IMR-90 (cell line): ENCODE data around the gene PLA2G1B. TPM values are rescaled to one million over a fixed set of nuclear protein-coding genes. Genes with fewer than 3 reads are reported as not detected.

Experiments used
- ATAC-seq: fragments of 200-7000 bp; cut with Tn5 transposase; 2 replicates; pipeline ENCODE4 v1.9.1; 2020; ENCODE audit warnings: low read depth, mild to moderate bottlenecking, moderate library complexity
- BruUV-seq: library from RNA; stranded (reverse); fragments of 400-500 nt; replicated peaks from 2 replicates; lab custom pipeline; 2021; lab: Mats Ljungman, UMichigan
- CTCF ChIA-PET: fragments of 300-600 bp; formaldehyde crosslinking; extraction: SDS; loops from one replicate; lab custom pipeline; 2021; ENCODE audit warnings: antibody characterized with exemption; lab: Yijun Ruan, JAX
- POLR2A ChIA-PET: fragments of 300-600 bp; sonication (Branson Sonifier 250); formaldehyde crosslinking; loops from one replicate; lab custom pipeline; 2022; ENCODE audit warnings: antibody characterized with exemption; ENCODE audit not compliant: unreplicated experiment; lab: Charles Lee
- DNase-seq: peaks from one replicate; pipeline ENCODE4 v3.0.0; 2013
- H2AFZ ChIP-seq: replicated peaks from 2 replicates; pipeline ENCODE3; 2013; ENCODE audit warnings: low read length, mild to moderate bottlenecking; ENCODE audit not compliant: poor library complexity
- H2AK5ac ChIP-seq: 2 replicates; pipeline ENCODE4 v1.6.1; 2013; ENCODE audit warnings: low read depth, low read length, inconsistent platforms
- H2AK9ac ChIP-seq: replicated peaks from 2 replicates; pipeline ENCODE3; 2013; ENCODE audit warnings: mild to moderate bottlenecking, low read depth, low read length, moderate library complexity; ENCODE audit not compliant: poor library complexity
- H2BK120ac ChIP-seq: 2 replicates; pipeline ENCODE4 v1.6.1; 2013; ENCODE audit warnings: low read depth, low read length, inconsistent platforms
- H2BK15ac ChIP-seq: 3 replicates; pipeline ENCODE4 v1.6.1; 2013; ENCODE audit warnings: low read depth, low read length, inconsistent platforms
- H2BK20ac ChIP-seq: 2 replicates; pipeline ENCODE4 v1.6.1; 2013; ENCODE audit warnings: low read depth, mild to moderate bottlenecking, inconsistent platforms, low read length, moderate library complexity
- H2BK5ac ChIP-seq: 2 replicates; pipeline ENCODE4 v1.6.1; 2013; ENCODE audit warnings: mild to moderate bottlenecking, low read depth, low read length, inconsistent platforms; ENCODE audit not compliant: poor library complexity, severe bottlenecking
- H3K14ac ChIP-seq: replicated peaks from 2 replicates; pipeline ENCODE4 v1.6.1; 2013; ENCODE audit warnings: low read depth, low read length, inconsistent platforms
- H3K18ac ChIP-seq: 2 replicates; pipeline ENCODE4 v1.6.1; 2013; ENCODE audit warnings: low read depth, low read length, control low read depth
- H3K23ac ChIP-seq: 2 replicates; pipeline ENCODE4 v1.6.1; 2013; ENCODE audit warnings: low read depth, low read length, inconsistent platforms
- H3K27ac ChIP-seq: 2 replicates; pipeline ENCODE4 v1.5.1; 2013; ENCODE audit warnings: mild to moderate bottlenecking, control low read depth, low read length; ENCODE audit not compliant: insufficient read depth
- H3K27me3 ChIP-seq: 2 replicates; pipeline ENCODE4 v1.6.1; 2013; ENCODE audit warnings: low read length; ENCODE audit not compliant: control insufficient read depth, insufficient read depth
- H3K36me3 ChIP-seq: 2 replicates; pipeline ENCODE4 v1.6.1; 2013; ENCODE audit warnings: low read length, mixed read lengths; ENCODE audit not compliant: control insufficient read depth, insufficient read depth
- H3K4ac ChIP-seq: 2 replicates; pipeline ENCODE4 v1.6.1; 2013; ENCODE audit warnings: low read depth, low read length, inconsistent platforms
- H3K4me1 ChIP-seq: 2 replicates; pipeline ENCODE4 v1.6.1; 2013; ENCODE audit warnings: low read length, mixed read lengths; ENCODE audit not compliant: control insufficient read depth, insufficient read depth
- H3K4me2 ChIP-seq: 2 replicates; pipeline ENCODE4 v1.6.1; 2013; ENCODE audit warnings: low read depth, mild to moderate bottlenecking, control low read depth, low read length, moderate library complexity
- H3K4me3 ChIP-seq: 2 replicates; pipeline ENCODE4 v1.5.1; 2013; ENCODE audit warnings: low read depth, mild to moderate bottlenecking, control low read depth, low read length, moderate library complexity; ENCODE audit not compliant: insufficient read depth
- H3K56ac ChIP-seq: 2 replicates; pipeline ENCODE4 v1.6.1; 2013; ENCODE audit warnings: low read length, inconsistent platforms; ENCODE audit not compliant: insufficient read depth; ENCODE audit errors: extremely low read depth
- H3K79me1 ChIP-seq, 2 experiments: 2 replicates each; pipeline ENCODE4 v1.6.1; 2013; ENCODE audit warnings: low read length in 2 of 2, inconsistent platforms in 1 of 2, low read depth in 1 of 2
- H3K9ac ChIP-seq: 2 replicates; pipeline ENCODE4 v1.6.1; 2013; ENCODE audit warnings: low read depth, low read length, control low read depth
- H3K9me1 ChIP-seq: 2 replicates; pipeline ENCODE4 v1.6.1; 2013; ENCODE audit warnings: low read length, inconsistent platforms; ENCODE audit not compliant: insufficient read depth
- H3K9me3 ChIP-seq: 2 replicates; pipeline ENCODE4 v1.6.1; 2013; ENCODE audit warnings: low read length; ENCODE audit not compliant: control insufficient read depth, insufficient read depth
- H4K20me1 ChIP-seq: 2 replicates; pipeline ENCODE4 v1.6.1; 2013; ENCODE audit warnings: low read length, inconsistent platforms; ENCODE audit not compliant: insufficient read depth
- H4K5ac ChIP-seq: 2 replicates; pipeline ENCODE4 v1.6.1; 2013; ENCODE audit warnings: mild to moderate bottlenecking, low read depth, low read length, control low read depth
- H4K8ac ChIP-seq, 2 experiments: 2 replicates each; pipeline ENCODE4 v1.6.1; 2013; ENCODE audit warnings: low read depth in 2 of 2, low read length in 2 of 2, control low read depth in 1 of 2, inconsistent platforms in 1 of 2
- H4K91ac ChIP-seq: 2 replicates; pipeline ENCODE4 v1.6.1; 2013; ENCODE audit warnings: low read depth, low read length, inconsistent platforms; ENCODE audit not compliant: insufficient read depth
- BHLHE40 ChIP-seq: fragments of 150-350 bp; IDR thresholded peaks from 2 replicates; pipeline ENCODE4 v1.6.1; 2016; ENCODE audit warnings: mild to moderate bottlenecking, low read depth, low read length
- CEBPB ChIP-seq: IDR thresholded peaks from 2 replicates; pipeline ENCODE4 v1.6.1; 2012; ENCODE audit warnings: low read depth, low read length, improper control_type of control experiment
- CHD1 ChIP-seq: IDR thresholded peaks from 2 replicates; pipeline ENCODE4 v1.6.1; 2012; ENCODE audit warnings: low read depth, low read length, improper control_type of control experiment
- FOS ChIP-seq: fragments of 150-350 bp; IDR thresholded peaks from 2 replicates; pipeline ENCODE4 v1.6.1; 2016; ENCODE audit warnings: low read depth, low read length
- MAFK ChIP-seq: IDR thresholded peaks from 2 replicates; pipeline ENCODE4 v1.6.1; 2012; ENCODE audit warnings: low read depth, low read length, improper control_type of control experiment
- MAZ ChIP-seq: IDR thresholded peaks from 2 replicates; pipeline ENCODE4 v1.6.1; 2012; ENCODE audit warnings: low read depth, mild to moderate bottlenecking, low read length, improper control_type of control experiment, moderate library complexity, borderline replicate concordance
- MXI1 ChIP-seq: IDR thresholded peaks from 2 replicates; pipeline ENCODE4 v1.6.1; 2012; ENCODE audit warnings: low read depth, mild to moderate bottlenecking, low read length, moderate library complexity, borderline replicate concordance
- NFE2L2 ChIP-seq: fragments of 150-350 bp; IDR thresholded peaks from 2 replicates; pipeline ENCODE4 v1.6.1; 2016; ENCODE audit warnings: low read depth, mild to moderate bottlenecking, low read length
- POLR2A ChIP-seq: IDR thresholded peaks from 2 replicates; pipeline ENCODE4 v1.6.1; 2012; ENCODE audit warnings: mild to moderate bottlenecking, low read depth, low read length
- RAD21 ChIP-seq: IDR thresholded peaks from 2 replicates; pipeline ENCODE4 v1.6.1; 2012; ENCODE audit warnings: low read length, improper control_type of control experiment
- RCOR1 ChIP-seq: IDR thresholded peaks from 2 replicates; pipeline ENCODE4 v1.6.1; 2012; ENCODE audit warnings: mild to moderate bottlenecking, low read length, improper control_type of control experiment; ENCODE audit not compliant: insufficient replicate concordance
- RFX5 ChIP-seq: IDR thresholded peaks from 2 replicates; pipeline ENCODE4 v1.8.0; 2012; ENCODE audit warnings: low read depth, mild to moderate bottlenecking, low read length, moderate library complexity
- SMC3 ChIP-seq: fragments of 150-350 bp; IDR thresholded peaks from 2 replicates; pipeline ENCODE4 v1.6.1; 2016; ENCODE audit warnings: low read depth, mild to moderate bottlenecking, antibody characterized with exemption, low read length, moderate library complexity
- USF2 ChIP-seq: fragments of 150-350 bp; IDR thresholded peaks from 2 replicates; pipeline ENCODE4 v1.6.1; 2017; ENCODE audit warnings: mild to moderate bottlenecking, antibody characterized with exemption, low read length, low read depth
- WGBS, 2 experiments: methylation state at CpG; one replicate each; pipeline versions ENCODE4 v1.1.5 to v1.1.7; 2013; ENCODE audit warnings: missing lambda C conversion rate in 2 of 2; ENCODE audit not compliant: insufficient read length in 1 of 2; ENCODE audit errors: extremely low coverage in 2 of 2; 5-methylcytosine and 5-hydroxymethylcytosine counted together
- dilution Hi-C: fragments of 300-500 bp; cut with HindIII; formaldehyde crosslinking; loops from one replicate; pipeline ENCODE4 v1.14.3; 2018; ENCODE audit warnings: low sequenced_read_pairs; ENCODE audit not compliant: unreplicated experiment
- in situ Hi-C: fragments of 300-500 bp; cut with MboI; formaldehyde crosslinking; loops from 3 replicates; pipeline ENCODE4 v1.14.3; 2019; ENCODE audit warnings: low sequenced_read_pairs, inconsistent platforms, mixed read lengths
- intact Hi-C: fragments of 100-400 bp; cut with micrococcal nuclease; formaldehyde crosslinking; loops from 2 replicates; pipeline ENCODE4 v1.10.0; 2022
- polyA plus RNA-seq, 3 experiments: library from polyadenylated mRNA; depleted of rRNA; stranded (reverse); fragments of >200 nt; gene quantifications; 2 replicates each; pipeline ENCODE4 v1.2.3, GENCODE V29; 2012; ENCODE audit warnings: low replicate concordance in 1 of 3
- total RNA-seq: library from RNA; depleted of rRNA; stranded (reverse); fragments of >200 nt; gene quantifications from 2 replicates; pipeline ENCODE4 v1.2.3, GENCODE V29; 2012
- TF ChIP-seq, protein P1 (sequence below): fragments of 150-350 bp; IDR thresholded peaks from 2 replicates; pipeline ENCODE4 v1.6.1; 2016; ENCODE audit warnings: low read depth, mild to moderate bottlenecking, low read length, moderate library complexity, borderline replicate concordance
- TF ChIP-seq, protein P2 (sequence below): conservative IDR thresholded peaks from 2 replicates; pipeline ENCODE4 v1.5.1; 2012; ENCODE audit warnings: mild to moderate bottlenecking, low read depth, low read length, improper control_type of control experiment

PLA2G1B gene
- total and polyA plus RNA-seq, 2 of the 4 experiments (the other 2 are of a cell fraction), result not detected

DNA sequence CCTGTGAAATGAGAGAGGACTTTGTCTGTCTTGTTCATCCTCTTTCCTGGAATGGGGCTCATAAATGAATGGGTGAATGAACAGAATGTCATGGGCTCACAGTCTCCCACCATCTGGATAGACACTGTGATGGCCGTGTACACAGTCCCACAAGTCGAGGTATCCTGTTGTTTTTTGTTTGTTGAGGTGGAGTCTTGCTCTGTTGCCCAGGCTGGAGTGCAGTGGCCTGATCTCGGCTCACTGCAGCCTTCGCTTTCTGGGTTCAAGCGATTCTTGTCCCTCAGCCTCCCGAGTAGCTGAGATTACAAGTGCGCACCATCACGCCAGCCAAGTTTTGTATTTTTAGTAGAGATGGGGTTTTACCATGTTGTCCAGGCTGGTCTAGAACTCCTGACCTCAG lies 16.1 kb upstream of the PLA2G1B start:
- no peak for ATAC-seq
- CTCF ChIA-PET, result no interaction called here
- no peak overlapping the region for H2BK20ac ChIP-seq

More for the DNA sequence above, 16.1 kb upstream of the PLA2G1B start:
- Histone ChIP-seq H3K4me2 (no peak overlapping the region), H2BK5ac (no peak overlapping the region), H3K27ac (no peak overlapping the region), H2BK15ac (no peak overlapping the region), H3K4ac (no peak overlapping the region), H3K9me1 (no peaks in the 10 kb centered on the region), H3K9ac (no peak overlapping the region), H3K23ac (no peak overlapping the region), H3K36me3 (no peaks in the 10 kb centered on the region), H2BK120ac (no peak overlapping the region), H4K8ac (no peak overlapping the region), H3K9me3 (no peaks in the 10 kb centered on the region), H4K20me1 (no peaks in the 10 kb centered on the region), H2AK9ac (no peak overlapping the region), H3K27me3 (peaks cover 32% of the 10 kb centered on the region), H2AFZ (no peak overlapping the region), H3K4me3 (no peak overlapping the region), H3K4me1 (no peaks in the 10 kb centered on the region), H3K79me1 (no peaks in the 10 kb centered on the region), H4K91ac (no peak overlapping the region), H2AK5ac (no peak overlapping the region), H3K56ac (no peak overlapping the region), H3K14ac (no peak overlapping the region), H3K18ac (no peak overlapping the region), H4K5ac (no peak overlapping the region)
- TF ChIP-seq FOS, result no peak
- TF ChIP-seq NFE2L2, result no peak
- no peak for TF ChIP-seq USF2
- TF ChIP-seq RCOR1, result no peak
- no peak for TF ChIP-seq MXI1
- TF ChIP-seq POLR2A, result no peak
- no peak for TF ChIP-seq MAZ
- no peak for TF ChIP-seq MAFK
- TF ChIP-seq RAD21, result no peak
- no peak for TF ChIP-seq SMC3
- no peak for TF ChIP-seq RFX5
- no peak for TF ChIP-seq BHLHE40
- TF ChIP-seq CHD1, result no peak
- TF ChIP-seq, protein P1, sequence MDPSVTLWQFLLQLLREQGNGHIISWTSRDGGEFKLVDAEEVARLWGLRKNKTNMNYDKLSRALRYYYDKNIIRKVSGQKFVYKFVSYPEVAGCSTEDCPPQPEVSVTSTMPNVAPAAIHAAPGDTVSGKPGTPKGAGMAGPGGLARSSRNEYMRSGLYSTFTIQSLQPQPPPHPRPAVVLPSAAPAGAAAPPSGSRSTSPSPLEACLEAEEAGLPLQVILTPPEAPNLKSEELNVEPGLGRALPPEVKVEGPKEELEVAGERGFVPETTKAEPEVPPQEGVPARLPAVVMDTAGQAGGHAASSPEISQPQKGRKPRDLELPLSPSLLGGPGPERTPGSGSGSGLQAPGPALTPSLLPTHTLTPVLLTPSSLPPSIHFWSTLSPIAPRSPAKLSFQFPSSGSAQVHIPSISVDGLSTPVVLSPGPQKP, result no peak
- TF ChIP-seq, protein P2, sequence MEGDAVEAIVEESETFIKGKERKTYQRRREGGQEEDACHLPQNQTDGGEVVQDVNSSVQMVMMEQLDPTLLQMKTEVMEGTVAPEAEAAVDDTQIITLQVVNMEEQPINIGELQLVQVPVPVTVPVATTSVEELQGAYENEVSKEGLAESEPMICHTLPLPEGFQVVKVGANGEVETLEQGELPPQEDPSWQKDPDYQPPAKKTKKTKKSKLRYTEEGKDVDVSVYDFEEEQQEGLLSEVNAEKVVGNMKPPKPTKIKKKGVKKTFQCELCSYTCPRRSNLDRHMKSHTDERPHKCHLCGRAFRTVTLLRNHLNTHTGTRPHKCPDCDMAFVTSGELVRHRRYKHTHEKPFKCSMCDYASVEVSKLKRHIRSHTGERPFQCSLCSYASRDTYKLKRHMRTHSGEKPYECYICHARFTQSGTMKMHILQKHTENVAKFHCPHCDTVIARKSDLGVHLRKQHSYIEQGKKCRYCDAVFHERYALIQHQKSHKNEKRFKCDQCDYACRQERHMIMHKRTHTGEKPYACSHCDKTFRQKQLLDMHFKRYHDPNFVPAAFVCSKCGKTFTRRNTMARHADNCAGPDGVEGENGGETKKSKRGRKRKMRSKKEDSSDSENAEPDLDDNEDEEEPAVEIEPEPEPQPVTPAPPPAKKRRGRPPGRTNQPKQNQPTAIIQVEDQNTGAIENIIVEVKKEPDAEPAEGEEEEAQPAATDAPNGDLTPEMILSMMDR, result no peak
- TF ChIP-seq CEBPB, result no peak
- BruUV-seq, result no TSS peak
- no CpG with 5 or more reads among the region's 8 CpGs for WGBS, 2 experiments
- POLR2A ChIA-PET, result no interaction called here
- dilution Hi-C loops, result no loop called here
- intact Hi-C loops, result no loop called here
- in situ Hi-C loops, result loop anchor here (25.0 kb wide), 1 partner anchor 94 kb away; the partner anchor contains the start of genes COX6A1, GATC and TRIAP1
- DNase-seq, result no peak
